Right ventricle myocardium superior (tissue), 1 donor: Measurements from ENCODE around the gene WARS2. TPM values are rescaled to one million over a fixed set of nuclear protein-coding genes. Genes with fewer than 3 reads are reported as not detected.

Experiments used
- ATAC-seq: fragments of 200-7000 bp; cut with Tn5 transposase; one replicate; pipeline ENCODE4 v1.9.1; 2020; ENCODE audit warnings: mild to moderate bottlenecking; ENCODE audit not compliant: poor library complexity
- DNase-seq: peaks from one replicate; pipeline ENCODE4 v3.0.0-alpha.2; 2020
- intact Hi-C: fragments of 100-400 bp; cut with DNase I; formaldehyde crosslinking; loops from one replicate; pipeline ENCODE4 v1.11.2; 2022
- total RNA-seq: library from RNA; stranded (reverse); fragmentation: NEBNext Ultra II Directional; extraction: Animal tissue kit (Norgen Biotek cat#: 25700); gene quantifications from one replicate; pipeline ENCODE4 v1.2.1, GENCODE V29; 2021
- donor health status: DM: no; HTN: yes; CAD: no; lungs with severe emphysema.

Gene WARS2
- total RNA-seq, 1 donor from 2014 or later, result 6.5 TPM

DNA sequence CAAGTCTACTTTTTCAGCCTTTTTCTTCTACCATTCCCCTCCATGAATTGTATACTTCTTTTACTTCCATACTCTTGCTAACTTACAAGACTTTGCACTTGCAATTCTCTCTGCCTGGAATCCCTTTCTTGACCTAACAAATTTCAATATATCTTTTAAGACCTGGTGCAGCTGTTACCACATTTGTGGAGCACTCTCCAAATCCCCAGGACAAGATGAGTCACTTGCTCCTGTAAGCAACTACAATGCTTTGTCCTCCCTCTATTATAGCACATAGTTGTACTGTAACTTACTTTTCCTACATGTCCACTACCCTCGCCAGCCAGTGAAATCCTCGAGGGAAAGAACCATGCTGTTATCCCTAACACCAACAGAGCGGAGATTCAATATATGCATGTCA is 43.1 kb downstream of the WARS2 start:
- no peak for ATAC-seq
- intact Hi-C loops, result no loop called here
- no peak for DNase-seq

DNA sequence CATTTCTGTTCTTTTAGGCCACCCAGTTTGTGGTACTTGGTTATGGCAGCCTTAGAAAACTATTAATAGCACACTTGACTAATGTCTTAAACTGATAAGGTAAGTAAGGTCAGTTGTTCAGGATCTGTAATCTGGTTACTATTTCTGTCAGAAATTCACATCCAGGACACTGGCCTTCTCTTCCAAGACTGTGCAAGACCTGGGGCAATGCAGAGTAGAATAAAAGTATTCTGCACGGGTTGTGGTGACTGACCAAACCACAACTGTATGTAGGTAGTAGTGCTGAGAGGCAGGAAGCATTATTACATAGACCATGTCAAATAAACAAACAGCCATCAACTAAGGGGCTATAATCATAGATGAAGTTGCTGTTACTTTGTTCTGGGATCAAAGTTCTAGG is 46.7 kb downstream of the WARS2 start:
- intact Hi-C loops, result no loop called here
- ATAC-seq (peak; percentile 36), DNase-seq (no peak)

DNA sequence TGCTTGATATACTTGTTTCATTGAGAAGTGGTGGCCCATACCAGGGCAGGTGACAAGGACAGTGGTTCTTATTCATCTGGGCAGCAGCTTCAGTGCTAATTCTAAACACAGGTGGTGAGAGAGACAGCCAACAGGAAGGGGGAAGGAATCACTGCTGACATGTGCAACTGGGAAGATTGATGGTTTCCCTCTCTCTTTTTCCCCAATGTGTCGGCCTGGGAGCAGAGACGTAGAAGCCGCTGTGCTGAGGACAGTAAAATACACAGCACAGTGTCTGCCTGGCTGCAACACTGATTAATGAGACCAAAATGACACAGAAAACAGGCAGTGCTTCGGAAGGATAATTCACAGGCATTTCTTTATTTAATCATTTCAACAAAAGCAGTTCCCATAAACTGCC is 48.8 kb downstream of the WARS2 start:
- ATAC-seq (no peak), DNase-seq (no peak)
- intact Hi-C loops, result no loop called here

DNA sequence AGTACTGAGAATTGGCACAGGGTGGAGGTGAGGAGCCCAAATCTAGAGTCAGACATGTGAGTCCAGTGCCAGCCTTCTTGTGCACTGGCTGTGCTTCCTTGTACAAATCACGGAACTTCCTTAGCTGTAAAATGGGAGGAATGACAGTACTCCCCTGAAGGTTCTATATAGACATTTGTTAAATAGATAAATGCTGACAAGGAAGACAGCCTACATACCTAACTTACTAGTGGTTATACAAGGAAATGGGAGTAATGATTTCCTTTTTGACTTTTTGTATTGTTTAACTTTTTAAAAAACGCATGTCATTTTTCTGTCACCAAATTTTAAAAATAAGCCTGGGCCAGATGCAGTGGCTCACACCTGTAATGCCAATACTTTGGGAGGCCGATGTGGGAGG is 50.2 kb downstream of the WARS2 start:
- intact Hi-C loops, result no loop called here
- no peak for ATAC-seq

DNA sequence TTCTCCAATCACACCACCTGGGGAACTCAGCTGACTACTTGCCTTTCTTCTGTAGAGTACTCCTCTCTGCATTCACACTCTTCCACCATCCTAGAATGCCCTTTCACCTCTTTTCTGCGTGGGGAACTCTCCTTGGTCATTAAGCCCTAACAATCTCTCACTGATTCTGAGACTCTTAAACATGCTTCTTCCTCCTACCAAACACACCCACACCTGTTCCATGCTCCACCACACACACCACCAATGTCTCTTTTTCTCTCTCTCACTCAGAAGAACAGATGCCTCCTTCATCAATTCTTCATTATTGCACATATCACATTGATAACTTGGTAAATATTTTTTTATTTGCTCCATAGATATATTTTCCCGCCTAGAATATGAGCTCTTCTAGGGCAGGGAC is 53.6 kb downstream of the WARS2 start:
- DNase-seq (no peak), ATAC-seq (no peak)
- intact Hi-C loops, result no loop called here

More for the DNA sequence above, 50.2 kb downstream of the WARS2 start:
- no peak for DNase-seq

DNA sequence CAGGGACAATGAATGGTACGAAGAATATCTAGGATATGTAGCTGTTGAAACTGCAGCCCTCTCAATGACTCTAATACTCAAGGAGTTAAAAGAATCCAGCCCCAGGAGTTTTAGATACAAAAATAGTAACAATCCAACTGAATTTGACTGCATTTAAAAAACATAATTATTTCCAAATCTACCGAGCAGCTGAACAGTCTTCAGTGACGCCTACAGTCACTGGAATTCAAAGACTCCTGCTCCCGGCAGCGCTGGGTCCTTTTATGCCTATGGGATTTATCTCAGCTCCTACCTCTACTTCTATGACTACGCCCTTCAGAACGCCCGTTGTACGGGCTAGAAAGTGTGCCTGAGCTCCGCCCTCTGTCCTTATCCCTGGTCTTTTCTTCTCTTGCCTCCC is 55.7 kb downstream of the WARS2 start:
- intact Hi-C loops, result no loop called here

DNA sequence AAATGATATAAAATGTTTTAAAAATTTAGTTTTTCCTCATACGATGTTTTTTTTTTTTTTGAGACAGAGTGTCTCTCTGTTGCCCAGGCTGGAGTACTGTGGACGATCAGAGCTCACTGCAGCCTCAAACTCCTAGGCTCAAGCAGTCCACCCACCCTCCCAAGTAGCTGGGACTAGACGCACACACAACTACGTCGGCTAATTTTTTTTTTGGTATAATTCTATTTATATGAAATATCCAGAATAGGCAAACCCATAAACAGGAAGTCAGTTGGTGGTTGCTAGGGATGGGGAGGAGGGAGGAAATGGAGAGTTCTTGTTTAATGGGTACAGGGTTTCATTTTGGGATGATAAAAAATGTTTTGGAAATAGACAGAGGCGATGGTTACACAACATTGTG is 56.5 kb downstream of the WARS2 start:
- no peak for ATAC-seq
- intact Hi-C loops, result no loop called here

More for the DNA sequence above, 55.7 kb downstream of the WARS2 start:
- ATAC-seq (no peak), DNase-seq (no peak)

DNA sequence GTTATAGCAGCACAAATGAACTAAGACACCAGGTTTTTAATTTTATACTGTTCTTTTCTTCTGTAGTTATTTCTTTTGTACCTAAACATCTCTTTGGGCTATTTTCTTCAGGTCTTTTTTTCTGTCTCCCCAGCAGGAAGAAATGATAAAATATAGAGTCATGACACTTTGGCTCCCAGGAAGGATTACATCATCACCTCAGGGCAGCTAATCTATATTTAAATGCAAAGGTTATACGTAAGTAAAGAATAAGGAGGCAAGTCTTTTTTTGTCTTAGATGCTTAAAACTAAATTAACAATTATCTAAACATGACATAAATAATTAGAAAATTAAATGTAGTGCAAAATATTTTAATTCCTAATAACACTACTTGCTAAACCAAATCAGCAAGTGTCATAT is 57.0 kb downstream of the WARS2 start:
- intact Hi-C loops, result no loop called here
- ATAC-seq (no peak), DNase-seq (no peak)

More for the DNA sequence above, 56.5 kb downstream of the WARS2 start:
- no peak for DNase-seq

DNA sequence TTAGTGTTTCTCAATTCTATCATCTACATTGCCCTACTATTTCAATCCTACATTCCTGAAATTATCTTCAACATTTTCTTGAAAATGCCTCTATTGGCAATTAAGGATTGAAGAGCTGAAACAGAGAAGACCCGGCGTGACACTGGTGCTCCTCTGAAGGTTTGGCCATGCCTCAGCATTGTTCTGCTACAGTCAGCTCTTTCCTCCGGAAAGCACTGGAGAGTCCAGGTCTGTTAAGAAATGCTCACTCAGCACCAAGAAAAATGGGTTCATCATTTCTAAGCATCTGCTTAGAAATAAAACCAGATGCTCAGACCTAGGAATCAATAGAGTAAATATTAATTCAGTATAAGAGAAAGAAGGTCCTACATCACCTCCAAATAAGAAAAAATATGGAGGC is 58.8 kb downstream of the WARS2 start:
- ATAC-seq (no peak), DNase-seq (no peak)
- intact Hi-C loops, result no loop called here

DNA sequence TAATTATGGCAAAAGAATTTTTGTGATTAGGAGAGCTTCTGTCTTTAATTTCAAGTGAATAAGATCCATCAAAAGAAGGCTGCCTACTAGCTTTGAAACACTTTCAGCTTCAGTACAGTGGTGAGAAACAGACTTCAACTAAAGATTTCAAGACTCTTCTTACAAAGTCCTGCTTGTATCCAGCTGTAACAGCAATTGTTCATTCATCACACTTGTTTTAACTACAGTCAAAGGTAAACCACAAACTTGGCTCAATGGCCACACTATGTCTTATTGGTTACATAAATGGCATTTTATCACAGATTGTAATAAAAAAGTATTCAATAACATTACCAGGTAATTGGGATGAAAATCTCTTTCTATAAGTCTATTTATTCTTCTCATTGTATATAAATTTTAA is 59.2 kb downstream of the WARS2 start:
- ATAC-seq (no peak), DNase-seq (no peak)
- intact Hi-C loops, result no loop called here

DNA sequence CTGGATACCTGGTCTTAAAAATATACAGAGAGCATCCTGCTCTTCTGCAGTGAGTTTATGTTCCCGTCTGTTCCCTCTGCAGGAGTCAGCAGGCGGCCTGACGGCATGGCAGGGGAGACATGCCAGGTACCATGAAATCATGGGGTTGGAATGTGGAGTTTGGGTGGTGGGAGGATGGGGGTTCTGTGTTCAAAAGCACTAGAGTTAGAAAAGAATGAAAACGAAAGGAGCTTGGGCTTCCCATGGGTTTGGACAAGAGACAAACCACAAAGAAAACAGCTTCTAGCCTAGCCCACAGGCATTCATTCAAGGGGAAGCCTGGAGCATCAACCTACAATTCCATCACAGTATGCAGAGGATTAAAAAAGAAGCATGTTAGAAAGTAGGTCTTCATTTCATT is 59.9 kb downstream of the WARS2 start:
- no peak for DNase-seq
- intact Hi-C loops, result no loop called here
- ATAC-seq, result no peak

DNA sequence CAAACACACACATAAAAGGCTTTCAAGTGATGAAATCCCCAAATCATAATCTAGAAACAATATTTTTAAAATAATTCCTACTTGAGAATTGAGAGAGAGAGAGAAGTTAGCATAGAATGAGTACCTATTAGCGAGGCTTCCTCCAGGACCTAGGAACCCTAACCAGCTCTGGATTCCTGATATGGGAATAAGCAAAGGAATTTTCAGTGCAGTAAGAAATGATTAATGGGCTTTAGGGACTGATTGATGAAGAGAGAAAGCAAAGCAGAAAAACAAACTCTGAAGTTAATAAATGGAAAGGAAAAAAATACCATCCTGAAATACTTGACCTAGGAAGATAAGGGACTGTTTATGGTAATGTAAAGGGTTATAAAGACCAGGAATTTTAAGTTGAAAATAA is 60.6 kb downstream of the WARS2 start:
- DNase-seq (no peak), ATAC-seq (no peak)
- intact Hi-C loops, result no loop called here

DNA sequence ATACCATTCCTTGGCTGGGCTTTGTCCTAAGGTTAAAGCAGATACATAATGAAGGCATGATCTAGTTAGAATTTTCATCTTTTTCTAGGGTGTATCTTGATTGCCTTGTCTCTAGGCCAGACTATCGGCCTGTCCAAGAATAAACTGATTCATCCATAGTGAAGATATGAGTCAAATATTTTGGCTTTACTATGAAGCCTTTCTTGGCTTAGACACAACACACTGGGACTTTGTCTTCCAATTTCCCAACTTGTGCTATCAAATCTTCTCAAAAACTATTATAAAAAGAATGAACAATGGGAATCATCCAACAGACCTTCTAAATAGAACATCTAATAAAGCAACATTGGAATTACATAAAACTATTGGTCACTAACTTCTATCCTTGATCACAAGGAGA is 64.8 kb downstream of the WARS2 start:
- ATAC-seq (peak; percentile 61), DNase-seq (no peak)
- intact Hi-C loops, result no loop called here

DNA sequence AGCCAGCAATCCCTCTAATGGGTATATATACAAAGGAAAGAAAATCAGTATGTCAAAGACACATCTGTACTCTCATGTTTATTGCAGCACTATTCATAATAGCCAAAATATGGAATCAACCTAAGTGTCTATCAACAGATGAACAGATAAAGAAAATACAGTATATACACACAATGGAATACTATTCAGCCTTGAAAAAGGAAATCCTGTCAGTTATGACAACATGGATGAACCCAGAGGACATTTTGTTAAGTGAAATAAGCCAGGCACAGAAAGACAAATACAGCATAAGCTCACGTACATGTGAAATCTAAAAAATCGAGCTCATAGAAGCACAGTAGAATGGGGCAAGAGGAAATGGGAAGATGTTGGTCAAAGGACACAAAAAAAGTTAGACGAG is 69.1 kb downstream of the WARS2 start:
- ATAC-seq, result no peak
- intact Hi-C loops, result no loop called here

DNA sequence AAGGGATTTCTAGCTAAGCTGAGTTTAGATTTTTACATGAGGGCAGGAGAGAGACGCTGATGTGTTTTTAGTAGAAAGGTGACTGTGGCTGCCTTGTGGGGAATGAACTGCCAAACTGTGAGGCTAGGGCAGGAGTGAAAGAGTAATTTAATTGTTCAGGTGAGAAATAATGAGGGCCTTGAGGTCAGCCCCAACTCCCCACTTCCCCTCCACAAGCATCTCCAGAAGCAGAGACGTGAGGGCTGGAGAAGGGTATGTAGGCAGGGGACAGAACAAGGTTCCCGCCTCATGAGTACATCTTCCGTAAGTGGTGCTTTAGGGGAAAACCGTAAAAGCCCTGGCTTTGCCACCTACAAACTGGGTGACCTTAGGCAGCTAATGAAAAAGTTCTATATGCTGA is 70.8 kb downstream of the WARS2 start:
- ATAC-seq (no peak), DNase-seq (no peak)
- intact Hi-C loops, result no loop called here

More for the DNA sequence above, 69.1 kb downstream of the WARS2 start:
- no peak for DNase-seq

DNA sequence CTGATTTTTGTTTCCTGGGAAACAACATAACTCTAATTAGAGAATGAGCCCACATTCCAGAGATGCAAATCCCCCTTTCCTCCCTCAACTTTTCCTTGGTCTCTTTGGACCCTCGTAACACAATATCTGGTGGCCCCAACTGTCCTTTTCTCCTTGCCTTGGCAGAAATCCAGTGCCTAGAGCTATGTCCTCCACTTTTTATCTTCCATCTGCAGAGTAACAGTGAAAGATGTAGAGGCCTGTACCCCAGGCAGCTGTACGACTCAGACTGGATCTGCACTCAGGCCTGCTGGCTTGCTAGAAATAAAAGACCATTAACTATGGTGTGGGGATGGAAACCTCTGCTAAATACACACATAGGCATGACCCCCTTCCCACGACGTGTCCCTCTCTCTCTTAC is 72.0 kb downstream of the WARS2 start:
- intact Hi-C loops, result no loop called here
- ATAC-seq (no peak), DNase-seq (no peak)

DNA sequence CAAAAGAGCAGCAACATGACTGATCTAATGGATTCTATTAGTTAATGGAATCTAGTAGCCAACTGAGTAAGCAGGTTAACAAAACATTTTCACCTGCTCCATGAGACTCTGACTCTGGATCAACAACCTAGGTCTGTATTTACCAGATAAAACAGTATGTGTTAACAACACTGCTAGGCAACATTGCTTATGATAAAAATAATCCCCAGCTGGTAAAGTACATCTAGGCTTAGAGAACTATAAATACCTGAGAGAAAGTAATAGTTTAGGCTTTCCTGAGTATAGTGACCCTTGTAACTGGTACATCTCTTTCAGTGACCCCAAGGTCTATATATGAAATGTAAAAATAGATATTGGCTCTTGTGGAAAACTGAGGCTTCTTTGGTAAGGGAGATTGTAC is 78.8 kb downstream of the WARS2 start:
- ATAC-seq, result peak; percentile 25
- intact Hi-C loops, result no loop called here
- DNase-seq, result no peak

DNA sequence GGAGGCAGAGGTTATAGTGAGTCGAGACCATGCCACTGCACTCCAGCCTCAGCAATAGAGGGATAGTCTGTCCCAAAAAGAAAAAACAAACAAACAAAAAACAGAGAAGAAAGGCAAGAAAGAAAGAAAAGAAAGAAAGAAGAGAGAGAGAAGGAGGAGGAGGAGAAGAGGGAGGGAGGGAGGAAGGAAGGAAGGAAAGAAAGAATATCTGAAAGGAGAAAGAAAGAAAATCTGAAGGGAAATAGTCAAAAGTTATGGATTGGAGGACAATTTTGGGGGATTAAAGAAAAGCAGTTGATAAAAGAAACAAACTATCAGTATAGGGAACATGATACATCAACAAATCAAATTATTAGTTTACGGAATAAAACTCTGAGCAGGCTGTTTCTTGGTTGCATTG is 84.9 kb downstream of the WARS2 start:
- DNase-seq, result no peak
- ATAC-seq, result no peak
- intact Hi-C loops, result no loop called here

DNA sequence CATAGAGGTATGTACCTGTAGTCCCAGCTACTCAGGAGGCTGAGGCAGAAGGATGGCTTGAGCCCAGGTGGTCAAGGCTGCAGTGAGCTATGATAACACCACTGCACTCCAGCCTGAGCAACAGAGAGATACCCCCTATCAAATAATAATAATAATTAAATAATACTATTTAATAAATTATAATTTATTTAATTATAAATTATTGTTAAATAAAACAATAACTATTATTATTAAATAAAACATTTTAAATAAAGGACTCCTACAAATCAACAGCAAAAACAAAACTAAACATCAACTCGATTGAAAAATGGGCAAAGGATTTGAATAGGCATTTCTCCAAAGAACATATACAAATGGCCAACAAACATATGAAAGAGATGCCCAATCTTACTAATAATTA is 86.5 kb downstream of the WARS2 start:
- no peak for ATAC-seq
- DNase-seq, result no peak
- intact Hi-C loops, result no loop called here

DNA sequence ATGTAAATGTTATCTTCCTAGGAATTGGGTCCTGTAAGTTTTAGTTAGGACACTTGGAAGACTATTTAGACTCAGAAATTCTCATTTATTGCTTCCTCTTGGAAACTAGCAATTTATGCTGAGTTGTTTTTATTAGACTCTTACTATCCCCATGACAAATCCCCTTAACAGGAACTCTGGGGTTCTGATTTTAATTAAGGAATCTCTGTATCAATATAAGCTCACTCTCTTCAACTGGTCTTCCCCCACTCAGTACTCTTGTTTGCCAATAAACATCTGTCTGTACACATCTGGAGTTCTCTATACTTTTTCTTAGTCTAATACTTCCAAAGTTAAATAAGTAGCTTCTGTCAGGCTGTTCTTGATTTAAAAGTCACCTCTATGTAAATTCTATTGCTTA is 88.2 kb downstream of the WARS2 start:
- intact Hi-C loops, result no loop called here
- DNase-seq, result no peak
- no peak for ATAC-seq

DNA sequence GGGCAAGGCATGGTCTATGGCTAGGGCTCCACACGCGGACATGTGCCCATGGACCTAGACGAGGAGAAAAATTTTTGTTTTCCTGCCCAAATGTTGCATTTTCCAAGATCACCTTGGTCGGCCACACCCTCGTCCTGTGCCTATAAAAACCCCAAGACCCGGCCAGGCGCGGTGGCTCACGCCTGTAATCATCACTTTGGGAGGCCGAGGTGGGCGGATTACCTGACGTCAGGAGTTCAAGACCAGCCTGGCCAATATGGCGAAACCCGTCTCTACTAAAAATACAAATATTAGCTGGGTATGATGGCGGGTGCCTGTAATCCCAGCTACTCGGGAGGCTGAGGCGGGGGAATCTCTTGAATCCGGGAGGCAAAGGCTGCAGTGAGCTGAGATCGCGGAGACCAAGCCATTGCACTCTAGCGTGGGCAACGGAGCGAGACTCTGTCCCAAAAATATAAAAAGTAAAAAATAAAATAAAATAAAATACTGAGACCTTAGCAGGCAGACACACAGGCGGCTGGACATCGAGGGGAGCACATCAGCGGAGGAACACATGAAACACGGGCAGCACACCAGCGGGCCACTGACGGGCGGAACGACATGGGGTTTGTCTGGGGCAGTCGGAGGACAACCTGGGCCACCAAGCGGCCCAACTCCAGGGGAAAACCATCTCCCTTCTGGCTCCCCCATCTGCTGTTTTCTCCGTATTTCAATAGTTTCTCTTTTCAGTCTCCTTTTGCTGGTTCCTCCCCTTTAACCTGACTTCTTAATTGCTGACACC is 91.6 kb downstream of the WARS2 start:
- no peak for ATAC-seq
- intact Hi-C loops, result no loop called here
- no peak for DNase-seq
